HG02623 (cell line): ENCODE results near the gene UXS1.

Experiments used
- ATAC-seq: cut with Tn5 transposase; IDR thresholded peaks from one replicate; pipeline ENCODE4 v1.9.1; 2021; ENCODE audit warnings: moderate library complexity; ENCODE audit not compliant: unreplicated experiment

UXS1 gene

DNA sequence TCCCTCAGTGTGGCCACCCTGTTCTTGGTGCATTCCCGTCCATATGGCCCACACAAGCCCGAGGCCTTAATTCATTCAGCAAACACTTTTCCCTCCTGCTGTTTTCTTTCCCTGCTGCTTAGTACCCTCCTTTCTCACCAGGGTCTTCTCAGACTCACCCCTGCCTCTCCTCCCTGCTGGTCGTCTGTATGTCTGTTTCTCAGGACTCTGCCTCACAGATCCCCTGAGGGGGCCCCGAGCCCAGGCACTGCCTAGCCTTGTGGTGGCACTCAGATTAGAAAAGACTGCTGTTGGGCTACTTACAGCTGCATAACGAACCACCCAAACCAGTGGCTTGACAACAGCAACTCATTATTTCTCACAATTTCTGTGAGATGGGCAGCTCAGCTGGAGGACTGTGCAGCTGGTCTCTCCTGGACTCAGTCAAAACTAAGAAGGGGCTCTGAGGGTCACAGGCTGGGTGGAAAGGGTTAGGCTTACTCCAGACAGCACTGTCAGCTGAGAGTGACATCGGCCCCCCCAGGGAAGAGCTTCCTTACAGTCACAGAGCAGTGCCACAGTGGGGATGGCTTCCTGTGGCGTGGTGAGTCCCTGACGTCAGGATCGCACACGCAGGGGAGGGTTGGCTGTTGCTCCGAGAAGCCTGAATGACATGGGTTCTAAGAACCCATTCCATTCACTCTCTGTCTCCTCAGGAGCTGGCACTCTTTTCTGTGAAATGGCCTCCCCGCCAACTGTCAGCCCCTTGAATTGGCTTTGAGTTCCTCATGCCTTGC lies 139.0 kb downstream of the UXS1 start:
- no peak for ATAC-seq

- no peak for ATAC-seq
Measured at GRCh38 chr2:106054321-106054720, 139.8 kb downstream of the UXS1 start.

DNA sequence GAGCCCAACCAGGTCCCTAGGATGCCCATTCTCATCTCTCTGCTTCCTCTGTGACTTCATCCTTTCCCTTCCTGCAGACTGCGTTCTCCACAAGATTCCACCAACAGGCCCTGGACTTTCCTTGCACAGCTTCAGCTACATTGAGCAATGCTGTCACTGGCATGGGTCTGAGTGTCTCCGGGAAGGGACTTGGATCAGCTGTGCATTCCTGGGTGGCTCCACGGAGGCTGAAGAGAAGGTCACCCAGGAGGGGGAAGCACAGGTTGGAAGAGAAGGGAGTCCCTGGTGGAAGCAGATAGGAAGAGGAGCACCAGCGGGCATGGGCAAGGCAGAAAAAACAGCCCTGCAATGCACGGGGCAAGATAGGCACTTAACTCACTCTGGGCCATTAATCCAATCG lies 140.5 kb downstream of the UXS1 start:
- no peak for ATAC-seq

- ATAC-seq = no peak
Measured at GRCh38 chr2:106053116-106053515, 141.0 kb downstream of the UXS1 start.

DNA sequence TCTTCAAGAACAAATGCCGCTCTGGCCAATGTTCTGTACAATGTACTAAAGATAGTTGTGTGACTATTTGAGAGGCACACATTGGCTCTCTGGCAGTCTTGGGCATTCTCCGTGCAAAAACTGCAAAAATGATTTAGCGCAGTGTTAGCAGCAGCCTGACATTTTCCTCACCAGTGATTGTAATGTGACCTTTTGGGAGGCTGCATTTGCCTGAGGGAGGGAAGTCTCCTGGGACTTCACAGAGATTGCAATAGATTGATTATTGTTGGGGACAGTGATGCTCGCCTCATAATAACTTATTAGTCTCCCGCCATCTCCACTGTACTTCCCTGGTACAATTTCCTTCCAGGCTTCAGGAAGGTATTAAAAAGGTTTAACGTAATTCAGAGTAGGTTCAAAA lies 149.2 kb downstream of the UXS1 start:
- ATAC-seq = no peak

DNA sequence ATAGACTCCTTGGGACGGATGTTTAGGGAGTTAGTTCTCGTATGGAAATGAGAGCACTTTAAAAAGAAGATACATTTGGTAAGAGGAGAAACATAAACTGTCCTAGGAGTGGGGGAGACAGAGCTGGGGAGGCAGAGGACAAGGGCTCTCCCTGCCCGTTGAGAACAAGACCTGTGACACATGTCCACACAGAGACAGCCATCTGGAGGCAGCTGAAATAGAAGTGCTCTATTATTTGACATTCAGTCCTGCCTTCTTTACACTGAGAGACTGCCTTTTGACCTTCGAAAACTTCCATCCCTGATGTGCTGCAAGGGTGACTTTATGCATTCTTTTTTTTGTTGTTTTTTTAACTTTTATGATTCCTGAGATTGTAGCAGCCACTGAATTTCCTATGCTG lies 150.1 kb downstream of the UXS1 start:
- ATAC-seq = no peak
